GM12891 (cell line): ENCODE data around the gene RBM23.

Source experiments
- DNase-seq: peaks from one replicate; pipeline ENCODE4 v3.0.0; 2011; ENCODE audit warnings: low spot score; ENCODE audit not compliant: insufficient read length
- FAIRE-seq: peaks from 2 replicates; lab custom pipeline; 2011; peaks lifted over from hg19 to GRCh38; lab: Jason Lieb, UNC
- PAX5 ChIP-seq: IDR thresholded peaks from 2 replicates; pipeline ENCODE4 v1.6.1; 2011; ENCODE audit warnings: low read length, moderate library complexity, mild to moderate bottlenecking; ENCODE audit not compliant: insufficient read depth, severe bottlenecking
- POLR2A ChIP-seq: IDR thresholded peaks from 2 replicates; pipeline ENCODE4 v1.6.1; 2011; ENCODE audit warnings: low read depth, low read length, control low read depth
- POLR2AphosphoS5 ChIP-seq: IDR thresholded peaks from 2 replicates; pipeline ENCODE4 v1.6.1; 2011; ENCODE audit warnings: low read depth, low read length, control low read depth
- POU2F2 ChIP-seq: IDR thresholded peaks from 2 replicates; pipeline ENCODE4 v1.6.1; 2011; ENCODE audit warnings: low read depth, mild to moderate bottlenecking, control low read depth, low read length, moderate library complexity
- SPI1 ChIP-seq: IDR thresholded peaks from 2 replicates; pipeline ENCODE4 v1.6.1; 2011; ENCODE audit warnings: low read depth, low read length, control low read depth
- TAF1 ChIP-seq: IDR thresholded peaks from 2 replicates; pipeline ENCODE4 v1.6.1; 2011; ENCODE audit warnings: low read depth, low read length, control low read depth

RBM23 gene

DNA sequence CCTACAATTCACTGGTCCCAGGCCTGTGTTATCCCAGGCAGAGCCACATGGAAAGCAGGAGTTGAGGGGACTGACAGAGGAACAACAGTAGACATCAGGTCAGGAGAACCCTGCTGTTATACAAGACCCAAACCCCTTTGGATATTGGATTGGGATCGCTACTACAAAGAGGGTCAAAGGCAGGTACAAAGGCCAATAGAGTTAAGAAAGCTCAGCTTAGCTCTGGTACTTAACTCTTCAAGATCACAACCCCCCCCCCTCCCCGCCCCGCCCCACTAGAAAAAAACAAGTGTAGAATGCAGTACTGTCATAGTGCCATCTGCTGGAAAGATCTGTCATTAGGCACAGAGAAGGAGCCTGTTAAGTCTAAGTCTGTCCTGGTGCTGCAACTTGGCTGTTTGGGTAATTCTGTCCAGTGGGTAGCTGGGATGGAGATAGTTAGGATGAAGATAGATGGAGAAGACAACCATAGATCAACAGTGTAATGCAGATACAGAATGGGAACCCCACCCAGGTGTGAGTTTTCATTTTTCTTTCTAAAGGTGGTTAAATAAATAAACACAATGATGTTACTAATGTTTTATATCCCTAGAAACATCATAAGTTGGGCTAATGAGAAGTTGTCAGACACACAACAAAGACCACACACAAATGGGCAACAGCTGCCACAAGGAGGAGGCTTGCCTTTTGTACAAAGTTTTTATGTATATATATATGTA lies 18.7 kb downstream of the RBM23 start:
- no peak for TF ChIP-seq POLR2A
- no peak for TF ChIP-seq POU2F2
- TF ChIP-seq TAF1, result no peak
- TF ChIP-seq SPI1, result no peak
- TF ChIP-seq PAX5, result no peak
- TF ChIP-seq POLR2AphosphoS5, result no peak
- DNase-seq (no peak), FAIRE-seq (peak; percentile 31)

GRCh38 chr14:22898302-22899090 lies 20.5 kb downstream of the RBM23 start:
- TF ChIP-seq POLR2A, result peak; percentile 15; the same call in 1 of the 2 replicates
- TF ChIP-seq POLR2AphosphoS5, result no peak
- no peak for DNase-seq

GRCh38 chr14:22897357-22897756 lies 21.6 kb downstream of the RBM23 start:
- TF ChIP-seq SPI1 (no peak), POLR2AphosphoS5 (no peak; the same call in 1 of the 2 replicates), POU2F2 (no peak), TAF1 (no peak), PAX5 (no peak), POLR2A (no peak)
- no peak for DNase-seq
- no peak for FAIRE-seq

More at GRCh38 chr14:22898302-22899090, 20.5 kb downstream of the RBM23 start:
- FAIRE-seq, result no peak

DNA sequence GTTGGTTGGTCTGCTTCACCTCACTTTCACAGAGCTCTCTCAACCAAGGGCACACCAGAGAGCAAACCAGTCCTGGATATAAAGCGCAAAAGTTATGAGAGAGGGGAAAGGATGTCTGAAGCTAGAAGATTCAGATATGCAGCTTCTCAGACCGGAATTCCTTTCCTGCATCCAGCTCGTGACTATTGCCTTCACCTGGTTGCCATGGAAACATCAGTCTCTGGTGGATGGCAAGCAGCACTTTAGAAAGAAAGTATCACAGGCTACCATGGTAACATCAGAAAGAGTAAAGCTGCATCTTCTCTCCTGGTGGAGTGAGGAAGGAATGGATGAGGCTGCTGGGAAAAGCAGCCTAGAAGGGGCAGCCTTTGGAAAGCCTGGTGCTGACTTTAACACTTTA lies 22.2 kb downstream of the RBM23 start:
- no peak for FAIRE-seq
- TF ChIP-seq SPI1 (no peak), POLR2AphosphoS5 (no peak), POLR2A (no peak), TAF1 (no peak), PAX5 (no peak)
- DNase-seq, result no peak

DNA sequence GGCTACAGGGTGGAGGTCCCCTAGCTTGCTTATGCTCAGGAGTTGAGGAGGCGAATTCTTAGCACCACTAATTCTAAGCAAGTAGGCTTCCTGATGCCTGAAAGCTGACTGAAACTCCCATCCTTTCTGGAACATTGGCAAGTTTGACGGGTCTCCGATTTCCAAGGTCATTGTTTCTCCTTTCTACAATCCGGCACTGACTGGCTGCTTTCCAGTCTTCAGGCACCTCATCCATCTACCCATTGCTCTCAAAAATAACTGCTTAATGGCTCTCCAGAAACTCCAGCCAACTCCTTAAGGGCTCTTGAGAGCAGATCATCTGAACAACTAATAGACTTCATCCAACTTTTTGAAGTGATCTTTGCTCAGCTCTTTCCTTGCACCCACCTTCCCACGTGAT lies 22.6 kb downstream of the RBM23 start:
- DNase-seq, result no peak
- TF ChIP-seq SPI1 (no peak), POU2F2 (no peak), PAX5 (no peak), POLR2AphosphoS5 (no peak), TAF1 (no peak), POLR2A (no peak)

GRCh38 chr14:22895402-22895801 lies 23.5 kb downstream of the RBM23 start:
- TF ChIP-seq POLR2AphosphoS5 (no peak), TAF1 (no peak)
- no peak for DNase-seq
- no peak for FAIRE-seq

More for the DNA sequence above, 22.6 kb downstream of the RBM23 start:
- no peak for FAIRE-seq

DNA sequence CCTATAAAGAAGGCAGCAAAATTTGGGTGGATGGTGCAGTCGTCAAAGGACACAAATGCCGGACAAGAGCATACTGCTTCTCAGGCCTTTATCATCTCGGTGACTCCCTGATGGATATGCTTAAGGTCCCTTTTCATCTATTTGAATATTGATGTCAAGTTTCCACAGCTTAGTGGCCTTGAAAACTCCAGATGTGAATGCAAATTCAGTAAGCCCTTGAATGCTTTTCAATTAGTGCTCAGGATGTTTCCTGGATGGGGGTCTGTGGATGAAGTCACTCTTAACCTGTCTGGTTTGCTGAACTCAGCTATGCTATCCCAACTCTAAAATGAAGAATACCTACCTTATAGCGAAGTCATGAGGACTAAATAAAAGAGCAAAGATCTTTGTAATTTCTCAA lies 25.2 kb downstream of the RBM23 start:
- FAIRE-seq, result no peak
- TF ChIP-seq TAF1 (no peak), POLR2AphosphoS5 (no peak), PAX5 (no peak), POLR2A (no peak)
- no peak for DNase-seq

DNA sequence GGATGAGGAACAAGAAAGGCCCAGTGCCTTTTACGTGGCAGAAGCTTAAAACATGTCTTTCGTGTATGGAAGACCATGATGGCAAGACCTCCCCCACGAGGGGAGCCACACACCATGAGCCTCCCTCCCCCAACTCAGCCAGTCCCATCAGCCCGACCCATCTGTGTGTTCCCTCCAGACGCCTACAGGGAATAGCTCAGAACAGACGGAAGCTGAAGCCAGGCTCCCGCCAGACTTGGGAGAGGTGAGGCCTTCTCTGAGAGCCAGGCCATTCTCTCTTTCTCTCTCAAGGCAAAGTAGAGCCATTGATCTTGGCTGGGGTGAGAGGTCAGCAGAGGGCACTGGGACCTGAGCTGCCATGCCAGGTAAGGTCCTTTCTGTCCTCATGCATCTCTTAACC lies 26.5 kb downstream of the RBM23 start:
- no peak for FAIRE-seq

GRCh38 chr14:22890416-22890815 lies 28.5 kb downstream of the RBM23 start:
- DNase-seq, result no peak
- no peak for FAIRE-seq
- TF ChIP-seq POLR2AphosphoS5 (no peak), POLR2A (no peak), SPI1 (no peak)

More for the DNA sequence above, 26.5 kb downstream of the RBM23 start:
- DNase-seq, result no peak
- TF ChIP-seq POU2F2, result no peak
- no peak for TF ChIP-seq POLR2A
- no peak for TF ChIP-seq PAX5
- no peak for TF ChIP-seq TAF1
- TF ChIP-seq SPI1, result no peak

DNA sequence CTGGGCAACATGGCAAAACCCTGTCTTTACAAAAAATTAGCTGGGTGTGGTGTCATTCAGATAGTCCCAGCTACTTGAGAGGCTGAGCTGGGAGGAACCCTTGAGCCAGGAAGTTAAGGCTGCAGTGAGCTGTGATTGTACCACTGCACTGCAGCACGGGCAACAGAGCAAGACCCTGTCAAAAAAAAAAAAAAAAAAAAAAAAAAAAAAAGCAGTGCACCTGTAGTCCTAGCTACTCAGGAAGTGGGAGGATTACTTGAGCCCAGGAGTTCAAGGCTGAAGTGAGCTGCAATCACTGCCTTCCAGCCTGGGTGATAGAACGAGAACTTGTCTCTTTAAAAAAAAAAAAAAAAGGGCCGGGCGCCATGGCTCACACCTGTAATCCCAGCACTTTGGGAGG lies 30.3 kb downstream of the RBM23 start:
- FAIRE-seq, result no peak
- no peak for DNase-seq
- no peak for TF ChIP-seq SPI1
- TF ChIP-seq POLR2A, result no peak
- TF ChIP-seq TAF1, result no peak
- no peak for TF ChIP-seq POLR2AphosphoS5
- TF ChIP-seq PAX5, result no peak
- no peak for TF ChIP-seq POU2F2

DNA sequence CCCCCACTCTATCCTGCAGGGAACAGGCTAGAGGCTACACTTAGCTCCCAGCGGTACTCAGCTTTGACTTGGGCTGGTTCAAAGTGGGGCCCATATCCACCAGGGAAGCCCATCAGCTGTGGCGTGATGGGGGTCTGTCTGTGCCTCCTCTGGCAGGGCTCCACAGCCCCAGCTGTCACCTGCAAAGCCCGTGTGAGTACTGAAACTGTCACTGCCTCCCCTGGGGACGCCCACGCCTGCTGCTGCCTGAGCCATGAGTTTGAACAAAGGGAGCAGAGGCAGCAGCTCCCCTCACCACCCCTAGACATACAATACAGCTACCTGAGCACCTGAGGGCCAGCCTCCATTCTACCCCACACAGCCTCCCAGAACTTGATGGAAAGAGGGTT lies 31.0 kb downstream of the RBM23 start:
- FAIRE-seq (peak; percentile 88), DNase-seq (no peak)
- TF ChIP-seq PAX5 (no peak), POLR2AphosphoS5 (peak; percentile 68; the same call in 1 of the 2 replicates), POLR2A (peak; percentile 65), TAF1 (peak; percentile 79), POU2F2 (peak; percentile 65; the same call in 1 of the 2 replicates), SPI1 (no peak)
